Adrenal gland (tissue), 5 donors: Measurements from ENCODE around the gene EYA4.

Experiments
- POLR2A ChIP-seq, 2 donors: fragments of 450-650 bp; IDR thresholded peaks; one replicate each; pipeline ENCODE4 v1.6.1; 2017; ENCODE audit warnings: antibody characterized with exemption in 2 of 2, mild to moderate bottlenecking in 2 of 2, moderate library complexity in 1 of 2
- TF ChIP-seq, protein P1 (sequence below), 6 experiments: fragments of 450-650 bp in 4 of 6; fragments of 200-600 bp in 2 of 6; sonication (generic) in 1 of 6; IDR thresholded peaks; 1 replicate in 5 of 6; 2 replicates in 1 of 6; pipeline versions ENCODE4 v1.5.1 to v1.8.0; 2016 to 2021; ENCODE audit warnings: antibody characterized with exemption in 6 of 6, mild to moderate bottlenecking in 2 of 6, moderate library complexity in 1 of 6
- donor health status: DM: no; HTN: no; CAD: no.

DNA sequence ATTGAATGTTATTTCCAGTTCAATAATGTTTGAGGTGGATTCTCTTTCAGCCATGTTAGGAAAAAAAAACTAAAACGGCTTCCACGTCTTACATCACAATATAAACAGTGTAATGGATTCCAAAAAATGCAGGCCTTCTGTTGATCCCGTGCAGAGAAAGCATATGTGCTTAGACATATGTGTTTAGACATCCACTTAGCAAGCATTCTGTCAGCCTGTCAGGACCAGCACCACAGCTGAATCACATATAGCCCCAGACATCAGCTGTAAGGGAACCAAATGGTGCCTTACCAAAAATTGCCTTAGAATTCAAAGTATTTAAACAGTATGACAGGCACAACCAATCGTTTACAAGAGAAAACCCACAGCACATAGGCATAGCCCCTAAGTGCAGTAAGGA is 304.9 kb downstream of the EYA4 start:
- TF ChIP-seq POLR2A (IDR thresholded peaks at IDR 0.05): no peak
- TF ChIP-seq, protein P1, sequence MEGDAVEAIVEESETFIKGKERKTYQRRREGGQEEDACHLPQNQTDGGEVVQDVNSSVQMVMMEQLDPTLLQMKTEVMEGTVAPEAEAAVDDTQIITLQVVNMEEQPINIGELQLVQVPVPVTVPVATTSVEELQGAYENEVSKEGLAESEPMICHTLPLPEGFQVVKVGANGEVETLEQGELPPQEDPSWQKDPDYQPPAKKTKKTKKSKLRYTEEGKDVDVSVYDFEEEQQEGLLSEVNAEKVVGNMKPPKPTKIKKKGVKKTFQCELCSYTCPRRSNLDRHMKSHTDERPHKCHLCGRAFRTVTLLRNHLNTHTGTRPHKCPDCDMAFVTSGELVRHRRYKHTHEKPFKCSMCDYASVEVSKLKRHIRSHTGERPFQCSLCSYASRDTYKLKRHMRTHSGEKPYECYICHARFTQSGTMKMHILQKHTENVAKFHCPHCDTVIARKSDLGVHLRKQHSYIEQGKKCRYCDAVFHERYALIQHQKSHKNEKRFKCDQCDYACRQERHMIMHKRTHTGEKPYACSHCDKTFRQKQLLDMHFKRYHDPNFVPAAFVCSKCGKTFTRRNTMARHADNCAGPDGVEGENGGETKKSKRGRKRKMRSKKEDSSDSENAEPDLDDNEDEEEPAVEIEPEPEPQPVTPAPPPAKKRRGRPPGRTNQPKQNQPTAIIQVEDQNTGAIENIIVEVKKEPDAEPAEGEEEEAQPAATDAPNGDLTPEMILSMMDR (IDR thresholded peaks at IDR 0.05): no peak
